IPS-20b (cell line): Measurements from ENCODE around the gene GTF2H4.
"Not testable (repeated sequence)": the region's sequence is repeated elsewhere in the genome, so short reads cannot be mapped to it uniquely, and the experiment has no call there.

Experiments
- H3K27ac ChIP-seq: one replicate; pipeline ENCODE4 v1.5.1; 2013; ENCODE audit warnings: low read length
- H3K27me3 ChIP-seq: 2 replicates; pipeline ENCODE4 v1.6.1; 2013; ENCODE audit warnings: mild to moderate bottlenecking, low read length, inconsistent platforms; ENCODE audit not compliant: insufficient read depth
- H3K36me3 ChIP-seq: 2 replicates; pipeline ENCODE4 v1.6.1; 2013; ENCODE audit warnings: low read depth, mild to moderate bottlenecking, inconsistent platforms, low read length, moderate library complexity; ENCODE audit not compliant: insufficient read depth
- H3K4me1 ChIP-seq: 2 replicates; pipeline ENCODE4 v1.6.1; 2013; ENCODE audit warnings: mild to moderate bottlenecking, control low read depth, inconsistent platforms, low read length, moderate library complexity; ENCODE audit not compliant: insufficient read depth
- H3K4me3 ChIP-seq: 2 replicates; pipeline ENCODE4 v1.5.1; 2013; ENCODE audit warnings: mild to moderate bottlenecking, low read length, inconsistent platforms
- H3K9ac ChIP-seq: 2 replicates; pipeline ENCODE4 v1.6.1; 2013; ENCODE audit warnings: low read depth, mild to moderate bottlenecking, inconsistent platforms, low read length, moderate library complexity
- H3K9me3 ChIP-seq: 2 replicates; pipeline ENCODE4 v1.6.1; 2013; ENCODE audit warnings: mild to moderate bottlenecking, low read depth, low read length, inconsistent platforms; ENCODE audit not compliant: insufficient read depth

GTF2H4 gene

DNA sequence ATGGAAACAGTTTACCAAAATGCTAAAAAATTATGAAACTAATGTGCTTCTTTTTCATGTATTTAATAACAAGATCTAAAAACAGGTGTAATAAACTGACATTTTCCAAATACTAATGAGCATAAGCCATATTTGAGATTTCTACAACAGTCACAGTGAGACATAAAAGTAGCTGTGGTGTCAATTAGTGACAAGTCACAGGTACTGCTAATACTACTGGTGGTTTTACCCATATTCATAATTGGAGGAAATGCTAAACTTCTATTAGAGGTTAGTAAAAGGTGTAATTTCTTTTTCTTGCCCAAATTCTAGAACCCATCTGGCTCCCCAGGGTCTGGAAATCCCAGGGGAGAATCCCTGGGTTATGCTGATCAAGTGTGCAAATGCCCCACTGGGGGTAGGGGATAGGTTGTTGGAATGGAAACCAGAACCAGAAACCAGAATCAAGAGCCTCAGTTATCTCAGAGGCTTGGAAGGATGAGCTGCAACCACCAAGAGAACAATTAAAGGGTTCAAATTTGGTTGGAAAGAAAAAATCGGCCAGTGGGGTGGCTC lies 7.1 kb upstream of the GTF2H4 start:
- H3K9ac ChIP-seq, result no peak overlapping the region
- H3K27ac ChIP-seq, result no peak overlapping the region

DNA sequence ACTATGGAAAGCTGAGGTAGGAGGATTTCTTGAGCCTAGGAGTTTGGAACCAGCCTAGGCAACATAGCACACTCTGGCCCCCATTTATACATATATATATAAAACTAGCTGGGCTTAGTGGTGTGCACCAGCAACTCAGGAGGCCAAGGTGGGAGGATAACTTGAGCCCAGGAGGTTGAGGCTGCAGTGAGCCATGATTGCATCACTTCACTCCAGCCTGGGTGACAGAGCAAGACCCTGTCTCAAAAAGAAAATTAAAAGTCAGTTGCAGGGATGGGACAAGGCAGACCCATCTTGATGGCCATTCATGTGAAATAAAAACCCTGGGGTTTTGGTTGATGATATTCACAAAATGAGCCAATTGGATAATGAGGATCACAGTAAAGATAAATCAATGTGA lies 6.6 kb upstream of the GTF2H4 start:
- H3K9ac ChIP-seq, result no peak overlapping the region

More for the DNA sequence above, 7.1 kb upstream of the GTF2H4 start:
- Histone ChIP-seq H3K27me3 (no peaks in the 10 kb centered on the region), H3K4me1 (no peaks in the 10 kb centered on the region), H3K9me3 (no peaks in the 10 kb centered on the region), H3K36me3 (peaks cover 43% of the 10 kb centered on the region), H3K4me3 (no peak overlapping the region)

DNA sequence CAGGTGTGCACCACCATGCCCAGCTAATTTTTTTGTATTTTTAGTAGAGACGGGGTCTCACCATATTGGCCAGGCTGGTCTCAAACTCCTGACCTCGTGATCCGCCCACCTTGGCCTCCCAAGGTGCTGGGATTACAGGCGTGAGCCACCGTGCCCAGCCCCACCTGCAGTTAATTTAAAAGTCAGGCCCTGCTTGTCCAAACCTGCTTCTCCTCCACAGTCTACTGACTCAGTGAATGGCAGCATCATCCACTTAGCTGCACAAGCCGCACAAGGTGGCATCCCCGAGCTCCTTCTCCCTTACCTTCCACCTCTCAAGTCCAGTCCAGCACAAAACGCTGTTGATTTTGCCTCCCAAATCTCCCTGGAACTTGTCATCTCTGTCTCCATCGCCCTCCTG lies 5.8 kb upstream of the GTF2H4 start:
- not testable (repeated sequence) for H3K27me3 ChIP-seq, H3K9ac ChIP-seq, H3K4me1 ChIP-seq, H3K4me3 ChIP-seq, H3K9me3 ChIP-seq, H3K27ac ChIP-seq
- peaks cover 31% of the 10 kb centered on the region for H3K36me3 ChIP-seq

More for the DNA sequence above, 6.6 kb upstream of the GTF2H4 start:
- Histone ChIP-seq H3K27ac (no peak overlapping the region), H3K27me3 (no peaks in the 10 kb centered on the region), H3K4me3 (no peak overlapping the region), H3K36me3 (peaks cover 38% of the 10 kb centered on the region), H3K4me1 (no peaks in the 10 kb centered on the region), H3K9me3 (no peaks in the 10 kb centered on the region)

DNA sequence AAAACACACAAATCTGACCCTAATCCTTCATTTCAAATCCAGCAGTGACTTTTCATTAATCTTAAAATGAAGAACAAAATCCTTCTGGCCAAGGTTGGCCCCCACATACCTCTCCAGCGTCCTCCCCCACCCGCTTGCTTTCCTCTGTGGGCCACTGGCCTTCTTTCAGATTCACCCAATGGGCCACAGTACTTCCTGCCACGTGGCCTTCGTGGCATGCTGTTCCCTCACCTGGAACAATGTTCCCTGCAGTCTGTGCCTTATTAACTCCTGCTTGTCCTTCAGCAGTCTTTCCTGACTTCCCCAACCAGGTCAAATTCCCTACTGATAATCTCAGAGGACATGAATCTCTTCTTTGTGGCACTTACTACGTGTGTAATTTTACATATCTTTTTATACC lies 5.3 kb upstream of the GTF2H4 start:
- Histone ChIP-seq H3K27me3 (no peaks in the 10 kb centered on the region), H3K27ac (no peak overlapping the region), H3K4me3 (no peak overlapping the region), H3K9ac (no peak overlapping the region), H3K36me3 (peaks cover 26% of the 10 kb centered on the region), H3K4me1 (no peaks in the 10 kb centered on the region), H3K9me3 (no peaks in the 10 kb centered on the region)

DNA sequence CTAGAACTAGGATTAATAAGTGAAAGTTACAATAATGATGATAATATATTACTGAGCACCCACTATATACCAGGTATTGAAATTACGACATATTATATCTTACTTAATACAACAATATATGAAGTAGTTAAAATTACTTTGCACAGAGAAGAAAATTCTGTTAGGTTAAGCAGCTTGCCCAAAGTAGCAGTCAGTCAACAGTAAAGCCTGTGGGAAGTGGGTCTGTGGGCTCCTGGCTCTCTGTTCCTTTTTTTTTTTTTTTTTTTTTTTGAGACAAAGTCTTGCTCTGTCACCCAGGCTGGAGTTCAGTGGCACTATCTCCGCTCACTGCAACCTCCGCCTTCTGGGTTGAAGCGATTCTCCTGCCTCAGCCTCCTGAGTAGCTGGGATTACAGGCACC lies 4.8 kb upstream of the GTF2H4 start:
- Histone ChIP-seq H3K36me3 (peaks cover 20% of the 10 kb centered on the region), H3K27me3 (no peaks in the 10 kb centered on the region), H3K9me3 (no peaks in the 10 kb centered on the region), H3K9ac (no peak overlapping the region), H3K4me1 (no peaks in the 10 kb centered on the region), H3K4me3 (no peak overlapping the region), H3K27ac (no peak overlapping the region)

DNA sequence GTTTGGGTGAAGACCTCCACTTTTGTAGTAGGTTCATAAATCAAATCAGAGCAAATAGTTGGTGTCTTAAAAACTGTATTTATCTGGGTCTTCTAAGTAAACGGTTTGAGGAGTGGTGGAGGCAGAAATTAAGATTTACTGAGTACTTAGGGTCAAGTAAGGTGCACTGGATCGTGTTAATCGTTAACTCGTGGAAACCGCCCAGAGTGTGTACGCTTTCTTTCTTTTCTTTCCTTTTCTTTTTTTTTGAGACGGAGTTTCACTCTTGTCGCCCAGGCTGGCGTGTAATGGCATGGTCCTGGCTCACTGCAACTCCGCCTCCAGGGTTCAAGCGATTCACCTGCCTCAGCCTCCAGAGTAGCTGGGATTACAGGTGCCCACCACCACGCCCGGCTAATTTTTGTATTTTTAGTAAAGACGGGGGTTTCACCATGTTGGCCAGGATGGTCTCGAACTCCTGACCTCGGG lies 683 bp upstream of the GTF2H4 start:
- not testable (repeated sequence) for H3K4me1 ChIP-seq, H3K9me3 ChIP-seq, H3K27ac ChIP-seq, H3K27me3 ChIP-seq
- H3K4me3 ChIP-seq, result peak overlapping the region; percentile 93; the same call in 1 of the 2 replicates
- H3K9ac ChIP-seq, result peak overlapping the region; percentile 95; the same call in 1 of the 2 replicates
- peaks cover 29% of the 10 kb centered on the region for H3K36me3 ChIP-seq

DNA sequence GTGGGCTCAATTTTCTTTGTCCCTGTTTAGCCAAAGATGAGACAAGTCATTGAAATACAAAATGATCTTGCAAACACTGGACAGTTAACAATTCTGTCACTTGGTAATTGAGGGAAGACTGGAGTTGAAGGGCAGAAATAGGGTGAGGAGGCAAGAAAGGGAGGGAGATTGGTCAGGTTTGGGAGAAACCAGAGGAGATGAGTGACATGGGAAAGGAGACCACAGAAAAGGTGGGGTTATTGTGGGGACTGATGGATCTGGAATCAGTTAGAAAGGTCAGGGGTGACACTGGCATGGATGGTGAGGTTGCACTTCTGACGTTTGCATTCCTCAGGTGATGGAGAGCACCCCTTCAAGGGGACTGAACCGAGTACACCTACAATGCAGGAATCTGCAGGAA lies 693 bp downstream of the GTF2H4 start:
- H3K9ac ChIP-seq, result peak overlapping the region; percentile 95
- peaks cover 41% of the 10 kb centered on the region for H3K36me3 ChIP-seq
- H3K4me1 ChIP-seq, result peaks cover 8% of the 10 kb centered on the region; the same call in 1 of the 2 replicates
- peak overlapping the region; percentile 93 for H3K4me3 ChIP-seq
- H3K9me3 ChIP-seq, result no peaks in the 10 kb centered on the region
- H3K27ac ChIP-seq, result no peak overlapping the region
- no peaks in the 10 kb centered on the region for H3K27me3 ChIP-seq

DNA sequence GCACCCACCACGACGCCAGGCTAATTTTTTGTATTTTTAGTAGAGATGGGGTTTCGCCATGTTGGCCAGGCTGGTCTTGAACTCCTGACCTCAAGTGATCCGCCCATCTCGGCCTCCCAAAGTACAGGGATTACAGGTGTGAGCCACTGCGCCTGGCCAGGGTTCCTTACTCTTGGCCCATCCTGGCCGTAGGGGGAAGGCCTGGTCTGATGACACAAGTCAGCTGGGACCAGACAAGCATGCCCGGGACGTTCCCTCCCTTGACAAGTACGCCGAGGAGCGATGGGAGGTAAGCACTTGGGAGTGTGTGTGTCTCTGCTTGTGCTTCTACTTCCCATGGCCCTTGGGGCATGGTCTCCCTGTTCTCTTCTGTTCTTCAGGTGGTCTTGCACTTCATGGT lies 2.5 kb downstream of the GTF2H4 start:
- not testable (repeated sequence) for H3K9ac ChIP-seq, H3K9me3 ChIP-seq, H3K4me3 ChIP-seq, H3K27me3 ChIP-seq, H3K27ac ChIP-seq
- Histone ChIP-seq H3K36me3 (peaks cover 41% of the 10 kb centered on the region), H3K4me1 (peaks cover 16% of the 10 kb centered on the region; the same call in 1 of the 2 replicates)

DNA sequence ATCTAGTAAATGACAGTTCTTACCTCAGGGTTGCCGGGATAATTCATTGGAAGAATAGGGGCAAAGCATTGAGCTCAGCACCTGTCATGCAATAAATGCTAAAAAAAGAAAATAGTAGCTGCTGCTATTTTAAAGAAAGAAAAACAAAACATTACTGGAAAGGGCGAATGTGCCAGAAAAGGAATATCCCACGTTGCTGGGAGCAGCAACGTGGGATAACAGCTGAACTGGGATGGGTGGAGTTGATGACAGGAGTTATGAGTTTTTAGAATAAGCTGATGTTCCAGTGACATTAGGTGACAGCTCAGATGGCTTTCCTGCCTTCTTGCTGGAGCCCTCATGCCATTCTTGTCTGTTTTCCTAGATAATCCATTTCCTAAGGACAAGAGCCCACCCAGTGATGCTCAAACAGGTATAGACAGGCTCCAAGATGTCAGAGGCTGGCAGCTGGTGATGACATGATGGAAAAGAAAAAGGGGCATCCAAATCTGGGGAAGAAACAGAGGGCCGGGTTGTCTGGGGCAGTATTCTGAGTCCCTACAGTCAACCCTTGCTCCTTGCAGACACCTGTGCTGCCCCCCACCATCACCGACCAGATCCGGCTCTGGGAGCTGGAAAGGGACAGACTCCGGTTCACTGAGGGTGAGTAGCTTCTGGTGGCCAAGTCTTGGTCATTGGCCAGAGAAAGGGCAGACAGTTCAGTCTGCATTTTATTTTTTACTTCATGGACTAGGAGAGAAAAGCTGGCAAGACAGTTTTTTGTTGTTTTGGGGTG lies 4.9 kb downstream of the GTF2H4 start:
- Histone ChIP-seq H3K4me1 (peaks cover 16% of the 10 kb centered on the region; the same call in 1 of the 2 replicates), H3K9ac (no peak overlapping the region), H3K4me3 (peak overlapping the region; percentile 88; the same call in 1 of the 2 replicates), H3K27ac (no peak overlapping the region), H3K27me3 (no peaks in the 10 kb centered on the region), H3K9me3 (no peaks in the 10 kb centered on the region), H3K36me3 (peaks cover 64% of the 10 kb centered on the region)

DNA sequence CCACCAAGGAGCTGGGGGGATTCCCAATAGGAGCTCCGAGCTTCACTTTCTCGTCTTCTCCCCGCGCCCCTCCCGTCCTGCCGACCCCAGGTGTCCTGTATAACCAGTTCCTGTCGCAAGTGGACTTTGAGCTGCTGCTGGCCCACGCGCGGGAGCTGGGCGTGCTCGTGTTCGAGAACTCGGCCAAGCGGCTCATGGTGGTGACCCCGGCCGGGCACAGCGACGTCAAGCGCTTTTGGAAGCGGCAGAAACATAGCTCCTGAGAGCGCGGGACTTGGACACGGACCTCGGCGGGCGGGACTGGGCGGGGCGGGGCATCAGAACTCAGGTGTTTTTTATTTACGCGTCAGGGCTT lies 5.7 kb downstream of the GTF2H4 start:
- Histone ChIP-seq H3K9ac (peak overlapping the region; percentile 77; the same call in 1 of the 2 replicates), H3K4me3 (peak overlapping the region; percentile 88; the same call in 1 of the 2 replicates), H3K4me1 (peaks cover 14% of the 10 kb centered on the region; the same call in 1 of the 2 replicates), H3K36me3 (peaks cover 70% of the 10 kb centered on the region), H3K27ac (no peak overlapping the region), H3K9me3 (no peaks in the 10 kb centered on the region), H3K27me3 (no peaks in the 10 kb centered on the region)

DNA sequence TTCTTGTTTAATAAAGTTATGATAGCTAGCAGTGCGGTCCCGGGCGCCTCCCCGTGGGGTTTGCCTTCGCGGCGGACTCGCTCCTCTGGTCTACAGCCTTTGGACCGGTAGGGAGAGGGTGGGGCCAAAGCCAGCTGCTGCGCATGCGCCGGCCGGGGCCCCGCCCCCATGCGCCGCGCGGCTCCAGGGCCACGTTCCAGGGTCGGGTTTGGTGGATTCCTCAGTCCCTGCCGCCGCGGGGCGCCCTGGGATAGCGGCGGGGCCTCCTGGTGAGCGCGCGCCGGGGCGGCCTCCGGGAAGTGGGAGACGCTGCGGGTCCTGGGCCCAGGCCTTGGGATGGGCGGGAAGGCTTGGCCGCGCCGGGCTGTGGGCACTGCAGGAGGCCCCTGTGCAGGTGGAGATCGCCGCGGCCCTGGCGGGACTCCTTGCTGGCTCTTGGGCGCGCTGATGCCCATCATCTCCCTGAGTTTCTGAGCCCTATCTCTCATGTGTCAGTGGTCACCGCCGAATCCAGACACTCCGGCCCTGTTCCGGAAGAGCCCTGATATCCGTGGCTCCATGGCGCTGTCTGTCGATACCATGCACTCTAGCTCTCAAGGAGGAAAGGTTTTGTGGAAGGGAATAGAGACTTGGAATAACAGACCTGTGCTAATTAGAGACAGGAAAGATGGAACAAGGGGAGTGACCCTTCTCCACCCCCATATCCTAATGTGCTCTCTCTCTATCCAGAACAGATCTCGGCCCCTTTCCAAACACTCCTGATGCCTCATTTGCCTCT lies 6.3 kb downstream of the GTF2H4 start, which contains the start of gene VARS2:
Gene VARS2 (plus strand): TSS at position 163 of the 778 bp plus-strand sequence. CDS start 599 bp downstream, at position 762.
- Histone ChIP-seq H3K9me3 (no peaks in the 10 kb centered on the region), H3K27me3 (no peaks in the 10 kb centered on the region), H3K27ac (no peak within 1 kb of the TSS), H3K9ac (peak within 1 kb of the TSS; percentile 77), H3K4me3 (peak within 1 kb of the TSS; percentile 88), H3K36me3 (peaks cover 71% of the 10 kb centered on the region), H3K4me1 (peaks cover 11% of the 10 kb centered on the region; the same call in 1 of the 2 replicates)
